ENCODE results near the gene IFRD1.

Gene IFRD1

DNA sequence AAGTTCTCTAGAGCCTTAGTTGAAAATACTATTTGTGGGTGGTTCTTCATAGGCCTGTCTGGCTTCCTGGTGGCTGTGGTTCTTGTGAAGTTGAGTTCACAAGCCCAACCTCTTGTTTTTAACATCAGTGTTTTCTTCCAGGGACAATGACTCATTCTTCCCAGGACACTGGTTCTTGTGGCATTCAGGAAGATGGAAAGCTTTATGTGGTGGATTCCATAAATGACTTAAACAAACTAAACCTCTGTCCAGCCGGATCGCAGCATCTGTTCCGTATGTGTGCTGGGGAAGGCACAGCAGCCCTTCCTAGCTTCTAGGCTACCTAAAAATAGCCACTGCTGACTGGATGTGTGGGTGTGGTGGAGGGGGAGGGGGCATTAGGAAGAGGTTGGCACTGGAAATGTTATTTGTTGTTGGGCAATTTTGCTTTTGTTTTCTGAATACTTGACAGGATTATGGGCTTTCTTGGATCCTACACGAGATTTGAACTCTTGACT lies 34.5 kb downstream of the IFRD1 start:
- in situ Hi-C loops (cut with MboI; ENCODE audit: low sequenced_read_pairs): no loop called here

DNA sequence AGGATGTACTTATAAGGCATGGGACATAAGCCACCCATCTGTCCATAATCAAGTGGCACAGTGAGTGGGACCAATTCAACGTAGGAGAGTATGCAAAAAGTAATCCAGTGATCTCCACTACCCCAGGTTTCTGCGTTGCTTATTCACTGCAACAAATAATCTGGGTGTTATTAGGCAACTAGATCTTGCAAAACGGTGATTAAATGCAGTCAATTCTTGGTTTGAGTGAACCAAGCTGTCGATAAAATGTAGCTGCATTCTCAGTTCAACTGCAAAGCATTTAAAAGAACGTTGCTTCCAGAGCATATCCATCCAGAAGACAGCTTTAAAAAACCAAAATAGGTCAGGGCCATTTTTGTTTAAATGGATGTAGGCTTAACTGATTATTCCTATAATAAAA lies 35.5 kb downstream of the IFRD1 start:
- in situ Hi-C loops (cut with MboI; ENCODE audit: low sequenced_read_pairs): no loop called here

GRCh38 chr7:112487457-112488263 lies 37.4 kb downstream of the IFRD1 start:
- in situ Hi-C loops (cut with MboI; ENCODE audit: low sequenced_read_pairs): no loop called here

- in situ Hi-C loops (cut with MboI; ENCODE audit: low sequenced_read_pairs): no loop called here
These were observed 37.9 kb downstream of the IFRD1 start for GRCh38 chr7:112488264-112488552.

DNA sequence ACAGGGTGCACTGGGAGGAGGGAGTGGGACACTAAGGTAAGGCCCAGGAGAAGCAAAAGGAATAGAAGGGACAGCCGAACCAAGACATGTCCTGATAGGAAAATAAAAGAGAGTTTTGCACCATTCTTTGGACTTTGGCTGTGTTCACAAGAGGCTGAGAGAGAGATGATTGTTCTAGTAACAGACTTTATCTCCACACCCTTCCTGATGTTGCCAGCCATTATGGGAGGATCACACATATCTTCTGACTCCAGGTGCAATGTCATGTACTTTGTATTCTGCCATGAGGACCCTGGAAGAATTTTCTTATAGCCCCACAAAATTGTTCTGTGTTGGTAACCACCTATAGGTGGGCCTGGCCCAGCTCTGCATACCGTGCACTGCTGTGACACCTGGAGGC lies 41.9 kb downstream of the IFRD1 start:
- in situ Hi-C loops (cut with MboI; ENCODE audit: low sequenced_read_pairs): loop anchor here (10.0 kb wide), 1 partner anchor 747 kb away; no protein-coding TSS in a partner anchor

GRCh38 chr7:112494656-112495055 lies 44.4 kb downstream of the IFRD1 start:
- in situ Hi-C loops (cut with MboI; ENCODE audit: low sequenced_read_pairs): loop anchor here (10.0 kb wide), 1 partner anchor 750 kb away; no protein-coding TSS in a partner anchor

DNA sequence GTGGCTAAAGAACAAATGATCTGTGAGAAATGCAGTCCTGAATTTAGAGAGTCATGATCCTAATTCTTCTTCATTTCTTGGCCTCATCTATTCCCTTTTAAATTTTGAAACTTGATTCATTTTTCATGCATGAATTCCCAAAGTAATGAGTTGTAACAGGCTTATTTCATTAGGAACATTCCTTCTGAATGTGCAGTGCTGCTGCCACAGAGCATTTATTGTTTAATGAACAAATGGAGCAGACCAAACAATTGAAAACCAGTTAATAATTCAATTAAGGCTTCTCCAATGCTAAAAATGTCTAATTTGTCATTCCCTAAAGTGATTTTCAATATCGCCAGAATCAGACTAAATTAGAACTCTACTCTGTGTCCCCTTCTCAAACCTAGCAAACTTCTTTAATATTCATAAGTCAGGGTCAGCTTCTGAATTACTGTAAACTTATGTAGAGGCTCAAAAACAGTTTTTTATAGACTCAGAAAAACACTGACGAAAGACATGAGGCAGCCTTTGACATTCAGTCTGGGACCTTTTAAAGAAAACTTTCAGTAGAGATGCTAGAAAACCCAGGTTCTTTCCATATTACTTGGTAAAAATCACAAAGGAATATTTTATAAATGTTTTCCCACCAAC lies 45.0 kb downstream of the IFRD1 start:
- in situ Hi-C loops (cut with MboI; ENCODE audit: low sequenced_read_pairs): loop anchor here (10.0 kb wide), 1 partner anchor 750 kb away; no protein-coding TSS in a partner anchor

GRCh38 chr7:112495810-112496462 lies 45.7 kb downstream of the IFRD1 start:
- in situ Hi-C loops (cut with MboI; ENCODE audit: low sequenced_read_pairs): loop anchor here (10.0 kb wide), 1 partner anchor 751 kb away; no protein-coding TSS in a partner anchor

GRCh38 chr7:112497481-112497880 lies 47.2 kb downstream of the IFRD1 start:
- in situ Hi-C loops (cut with MboI; ENCODE audit: low sequenced_read_pairs): loop anchor here (10.0 kb wide), 1 partner anchor 753 kb away; no protein-coding TSS in a partner anchor

- in situ Hi-C loops (cut with MboI; ENCODE audit: low sequenced_read_pairs): no loop called here
These were observed 50.4 kb downstream of the IFRD1 start for GRCh38 chr7:112500619-112501018.

GRCh38 chr7:112501801-112502503 lies 51.7 kb downstream of the IFRD1 start:
- in situ Hi-C loops (cut with MboI; ENCODE audit: low sequenced_read_pairs): no loop called here

DNA sequence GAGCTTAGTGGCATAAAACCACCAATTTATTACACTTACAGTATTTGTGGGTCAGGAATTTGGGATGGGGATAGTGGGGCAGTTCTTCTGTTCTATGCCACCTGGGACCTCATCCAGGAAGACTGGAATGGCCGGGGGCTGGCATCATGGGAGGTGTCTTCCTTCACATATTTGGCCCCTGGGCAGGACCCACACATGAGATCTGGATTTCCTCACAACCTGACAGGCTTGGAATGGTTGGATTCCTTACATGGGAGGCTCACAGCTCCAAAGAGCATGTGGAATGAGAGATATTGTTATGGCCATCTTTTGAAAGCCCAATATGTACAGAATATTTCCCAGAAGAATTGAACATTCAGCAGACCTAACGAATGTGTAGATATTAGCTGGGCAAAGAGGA lies 52.4 kb downstream of the IFRD1 start:
- in situ Hi-C loops (cut with MboI; ENCODE audit: low sequenced_read_pairs): no loop called here

DNA sequence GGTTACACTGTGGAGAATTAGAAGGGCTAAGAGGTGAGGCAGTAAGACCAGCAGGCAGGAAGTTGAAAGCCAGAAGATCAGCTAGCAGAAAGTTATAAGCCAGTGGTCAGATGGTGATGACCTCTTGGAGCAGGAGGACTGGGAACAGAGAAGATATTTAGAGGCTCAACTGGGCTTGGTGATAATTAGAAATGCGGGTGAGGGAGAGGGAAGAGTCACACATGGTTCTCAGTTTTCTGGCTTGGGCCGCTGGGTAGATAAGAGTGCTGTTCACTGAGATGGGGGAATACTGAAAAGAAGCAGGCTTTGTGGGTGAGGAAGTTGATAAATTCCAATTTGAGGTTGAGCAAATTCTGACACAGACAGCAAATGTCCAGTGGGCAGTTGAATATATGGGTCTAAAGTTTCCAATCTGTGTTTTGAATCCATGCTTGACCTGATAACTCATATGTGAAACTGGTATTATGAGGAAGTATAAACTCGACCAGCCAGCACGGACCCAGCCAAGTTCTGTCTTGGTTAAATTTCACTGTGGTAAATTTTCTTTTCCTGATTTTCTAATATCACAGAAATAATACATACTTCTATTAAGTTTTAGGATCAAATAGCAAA lies 53.2 kb downstream of the IFRD1 start:
- in situ Hi-C loops (cut with MboI; ENCODE audit: low sequenced_read_pairs): no loop called here

GRCh38 chr7:112504093-112504695 lies 53.9 kb downstream of the IFRD1 start:
- in situ Hi-C loops (cut with MboI; ENCODE audit: low sequenced_read_pairs): no loop called here

- in situ Hi-C loops (cut with MboI; ENCODE audit: low sequenced_read_pairs): no loop called here
These were observed 55.2 kb downstream of the IFRD1 start for GRCh38 chr7:112505495-112505894.

DNA sequence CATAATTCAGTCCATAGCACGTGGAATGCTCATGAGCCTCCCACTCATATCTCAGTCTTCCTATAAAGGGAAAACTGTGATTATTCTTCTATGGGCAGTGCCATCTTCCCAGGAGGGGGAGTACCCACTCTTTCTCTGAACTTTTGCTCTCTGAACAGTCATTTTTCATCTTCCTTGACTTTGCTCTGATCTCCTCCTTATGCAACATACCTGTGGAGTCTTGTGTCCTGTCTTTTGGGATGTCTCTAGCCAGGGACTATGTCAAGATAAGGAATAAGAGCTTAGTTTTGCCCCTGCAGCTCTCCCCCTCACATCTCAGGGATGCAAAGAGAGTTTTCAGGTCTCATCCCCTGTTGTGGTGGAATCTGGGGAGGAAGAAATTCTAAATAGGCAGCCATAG lies 58.1 kb downstream of the IFRD1 start:
- in situ Hi-C loops (cut with MboI; ENCODE audit: low sequenced_read_pairs): no loop called here

DNA sequence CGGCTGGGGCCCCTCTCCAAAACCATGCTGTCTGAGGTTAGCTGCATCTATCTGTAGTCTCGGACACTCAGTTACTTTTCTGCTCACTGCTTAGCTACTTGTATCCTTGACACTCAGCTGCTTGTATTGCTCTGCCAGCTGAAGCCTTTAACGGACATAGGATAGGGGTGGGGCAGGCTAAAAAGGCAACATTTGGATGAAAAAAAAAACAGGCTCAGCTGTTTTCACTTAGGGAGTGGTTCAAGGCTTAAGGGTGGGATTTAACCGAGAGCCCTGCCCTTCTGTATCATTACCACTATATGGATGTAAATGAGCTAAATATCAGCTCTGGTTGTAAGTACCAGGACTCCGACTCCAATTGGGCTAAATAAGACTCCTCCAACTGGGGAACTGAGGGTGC lies 59.1 kb downstream of the IFRD1 start:
- in situ Hi-C loops (cut with MboI; ENCODE audit: low sequenced_read_pairs): no loop called here

GRCh38 chr7:112510001-112510742 lies 59.9 kb downstream of the IFRD1 start:
- in situ Hi-C loops (cut with MboI; ENCODE audit: low sequenced_read_pairs): no loop called here

- in situ Hi-C loops (cut with MboI; ENCODE audit: low sequenced_read_pairs): no loop called here
These were observed 60.5 kb downstream of the IFRD1 start for GRCh38 chr7:112510743-112511110.

Data from HL-60/S4 (cell line).